Activated T-helper 17 cell treated with anti-CD3 and anti-CD28 coated beads, Interleukin-2, amount 50 U/mL, for 72 hours (primary cell): ENCODE measurements around the gene ASB2. TPM values are rescaled to one million over a fixed set of nuclear protein-coding genes. Genes with fewer than 3 reads are reported as not detected.

ENCODE experiments used
- ATAC-seq: fragments of 150-1000 bp; cut with Tn5 transposase; replicated peaks from 2 replicates; pipeline ENCODE4 v1.10.0; 2021; ENCODE audit warnings: mild to moderate bottlenecking, moderate library complexity
- H3K27ac Mint-ChIP-seq: one replicate; pipeline ENCODE4 v1.8.0; 2022; ENCODE audit warnings: mixed read lengths
- H3K27me3 Mint-ChIP-seq: one replicate; pipeline ENCODE4 v1.8.0; 2022; ENCODE audit warnings: mixed read lengths
- H3K36me3 Mint-ChIP-seq: one replicate; pipeline ENCODE4 v1.8.0; 2022; ENCODE audit warnings: low read depth, mild to moderate bottlenecking, mixed read lengths
- H3K4me1 Mint-ChIP-seq: one replicate; pipeline ENCODE4 v1.8.0; 2022; ENCODE audit warnings: mixed read lengths
- H3K4me3 Mint-ChIP-seq: one replicate; pipeline ENCODE4 v1.8.0; 2022; ENCODE audit warnings: mild to moderate bottlenecking, mixed read lengths
- H3K9me3 Mint-ChIP-seq: one replicate; pipeline ENCODE4 v1.8.0; 2022; ENCODE audit warnings: mixed read lengths
- total RNA-seq, 2 donors: library from RNA; stranded (reverse); gene quantifications; one replicate each; pipeline ENCODE4 v1.2.3, GENCODE V29; 2022

ASB2 gene
- total RNA-seq, 2 donors from 2014 or later: 48.5 to 68.7 TPM

DNA sequence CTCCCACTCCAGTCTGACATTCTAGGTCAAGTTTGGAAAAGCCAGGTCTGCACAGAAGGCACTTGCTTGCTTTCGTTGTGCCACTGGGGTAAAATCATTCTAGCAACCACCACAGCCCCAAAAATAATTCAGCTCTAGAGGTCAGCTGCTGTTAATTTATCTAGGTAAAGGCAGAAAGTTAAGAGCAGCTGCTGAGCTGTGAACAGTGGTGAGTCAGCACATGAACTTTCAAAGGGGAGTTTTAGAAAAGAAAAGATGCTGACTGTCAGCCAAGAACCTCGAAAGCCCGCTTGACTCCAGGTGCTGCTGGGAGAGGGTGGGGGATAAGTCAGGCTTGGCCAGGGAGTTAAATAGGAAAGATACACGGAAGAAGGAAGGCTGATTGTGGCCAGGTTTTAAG lies 33.4 kb upstream of the ASB2 start:
- H3K36me3 Mint-ChIP-seq: no peaks in the 10 kb centered on the region
- ATAC-seq: peak; percentile 43
- no peaks in the 10 kb centered on the region for H3K27me3 Mint-ChIP-seq
- peaks cover 34% of the 10 kb centered on the region for H3K4me1 Mint-ChIP-seq
- peak overlapping the region; percentile 53 for H3K27ac Mint-ChIP-seq
- H3K4me3 Mint-ChIP-seq: peak overlapping the region; percentile 53
- no peaks in the 10 kb centered on the region for H3K9me3 Mint-ChIP-seq

DNA sequence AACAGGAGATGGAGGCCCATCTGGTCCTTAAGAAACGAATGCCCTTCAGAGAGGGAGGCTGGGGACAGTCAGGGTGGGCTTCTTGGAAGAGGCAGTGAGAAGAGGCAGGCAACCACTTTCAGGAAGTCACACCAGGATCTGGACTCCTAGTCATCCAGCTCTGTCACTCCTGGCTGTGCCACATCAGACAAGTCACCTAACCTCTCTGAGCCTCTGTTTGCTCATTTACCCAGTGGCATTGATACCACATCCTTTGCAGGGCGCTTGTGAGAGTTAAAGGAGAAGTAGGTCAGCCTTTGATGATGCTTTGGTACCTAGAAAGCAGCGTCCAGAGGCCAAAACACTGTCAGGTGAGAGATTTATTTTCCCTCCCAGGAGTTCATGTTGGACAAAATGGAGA lies 31.9 kb upstream of the ASB2 start:
- no peaks in the 10 kb centered on the region for H3K27me3 Mint-ChIP-seq
- H3K4me3 Mint-ChIP-seq: peak overlapping the region; percentile 53
- H3K4me1 Mint-ChIP-seq: peaks cover 34% of the 10 kb centered on the region
- peak; percentile 97 for ATAC-seq
- no peaks in the 10 kb centered on the region for H3K9me3 Mint-ChIP-seq
- peak overlapping the region; percentile 65 for H3K27ac Mint-ChIP-seq
- H3K36me3 Mint-ChIP-seq: no peaks in the 10 kb centered on the region

DNA sequence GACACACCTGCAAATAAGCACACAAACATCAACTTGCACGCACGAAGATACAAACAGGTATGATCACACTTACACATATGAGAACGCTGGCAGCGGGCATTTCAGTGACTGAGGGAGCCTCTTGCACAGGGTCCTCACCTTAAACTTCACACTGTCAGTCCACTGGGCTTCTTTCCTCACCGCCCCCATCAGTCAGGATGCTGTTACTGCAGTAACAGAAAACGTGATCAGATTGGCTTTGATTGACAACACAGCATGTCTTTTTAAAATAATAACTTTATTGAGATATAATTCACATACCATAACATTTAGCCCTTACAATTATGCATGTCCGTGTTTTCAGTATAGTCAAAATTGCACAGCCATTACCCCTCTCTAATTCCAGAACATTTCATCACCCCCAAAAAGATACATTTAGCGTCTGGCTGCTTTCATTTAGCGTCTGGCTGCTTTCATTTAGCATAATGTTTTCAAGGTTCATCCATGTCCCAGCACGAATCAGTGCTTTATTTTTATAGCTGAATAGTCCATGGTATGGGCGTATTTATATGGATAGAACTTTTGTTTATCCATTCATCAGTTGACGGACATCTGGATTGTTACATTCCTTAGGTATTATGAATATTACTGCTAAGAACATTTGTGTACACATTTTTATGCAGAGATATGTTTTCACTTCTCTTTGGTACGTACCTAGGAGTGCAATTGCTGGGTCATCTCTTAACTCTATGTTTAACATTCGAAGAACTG lies 29.1 kb upstream of the ASB2 start:
- Mint-ChIP-seq H3K36me3 (no peaks in the 10 kb centered on the region), H3K27me3 (no peaks in the 10 kb centered on the region), H3K4me3 (no peak overlapping the region), H3K27ac (no peak overlapping the region), H3K4me1 (peaks cover 24% of the 10 kb centered on the region), H3K9me3 (no peaks in the 10 kb centered on the region)
- ATAC-seq: no peak

DNA sequence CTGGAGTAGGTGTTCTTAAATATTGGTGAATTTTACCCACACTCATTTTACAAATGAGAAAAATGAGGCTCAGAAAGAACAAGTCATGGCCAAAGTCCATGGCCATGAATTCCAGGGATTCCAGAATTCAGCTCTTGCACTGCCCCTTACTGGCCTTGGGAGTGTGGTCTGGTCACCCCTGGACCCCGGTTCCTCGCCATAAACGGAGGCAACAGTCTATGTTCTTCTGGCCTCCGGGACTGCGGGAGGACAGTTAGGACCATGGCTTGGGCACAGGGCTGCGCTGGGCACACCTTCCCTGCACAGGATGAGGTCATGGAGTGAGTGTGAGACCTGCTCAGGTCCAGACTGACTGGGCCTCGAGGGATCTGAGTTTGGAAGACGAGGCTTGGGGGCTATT lies 27.6 kb upstream of the ASB2 start:
- ATAC-seq: no peak
- no peak overlapping the region for H3K4me3 Mint-ChIP-seq
- no peaks in the 10 kb centered on the region for H3K9me3 Mint-ChIP-seq
- H3K27ac Mint-ChIP-seq: no peak overlapping the region
- no peaks in the 10 kb centered on the region for H3K36me3 Mint-ChIP-seq
- no peaks in the 10 kb centered on the region for H3K27me3 Mint-ChIP-seq
- H3K4me1 Mint-ChIP-seq: peaks cover 13% of the 10 kb centered on the region

DNA sequence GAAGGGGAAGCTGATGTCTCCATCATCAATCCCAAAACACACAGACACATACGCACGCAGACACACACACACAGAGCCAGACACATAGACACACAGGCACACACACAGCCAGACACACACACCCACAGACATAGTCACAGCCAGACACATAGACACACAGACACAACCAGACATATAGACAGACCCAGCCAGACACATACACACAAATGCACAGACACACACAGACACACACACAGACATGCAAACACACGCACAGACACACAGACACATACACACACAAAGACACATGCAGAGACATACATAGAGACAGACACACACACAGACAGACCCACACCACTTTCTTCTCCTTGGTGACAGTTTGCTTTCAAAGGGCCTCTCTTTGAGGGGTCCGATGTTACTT lies 27.0 kb upstream of the ASB2 start:
- no peak for ATAC-seq
- H3K27me3 Mint-ChIP-seq: no peaks in the 10 kb centered on the region
- H3K36me3 Mint-ChIP-seq: no peaks in the 10 kb centered on the region
- H3K4me1 Mint-ChIP-seq: peaks cover 9% of the 10 kb centered on the region
- H3K27ac Mint-ChIP-seq: no peak overlapping the region
- H3K4me3 Mint-ChIP-seq: no peak overlapping the region
- H3K9me3 Mint-ChIP-seq: no peaks in the 10 kb centered on the region

DNA sequence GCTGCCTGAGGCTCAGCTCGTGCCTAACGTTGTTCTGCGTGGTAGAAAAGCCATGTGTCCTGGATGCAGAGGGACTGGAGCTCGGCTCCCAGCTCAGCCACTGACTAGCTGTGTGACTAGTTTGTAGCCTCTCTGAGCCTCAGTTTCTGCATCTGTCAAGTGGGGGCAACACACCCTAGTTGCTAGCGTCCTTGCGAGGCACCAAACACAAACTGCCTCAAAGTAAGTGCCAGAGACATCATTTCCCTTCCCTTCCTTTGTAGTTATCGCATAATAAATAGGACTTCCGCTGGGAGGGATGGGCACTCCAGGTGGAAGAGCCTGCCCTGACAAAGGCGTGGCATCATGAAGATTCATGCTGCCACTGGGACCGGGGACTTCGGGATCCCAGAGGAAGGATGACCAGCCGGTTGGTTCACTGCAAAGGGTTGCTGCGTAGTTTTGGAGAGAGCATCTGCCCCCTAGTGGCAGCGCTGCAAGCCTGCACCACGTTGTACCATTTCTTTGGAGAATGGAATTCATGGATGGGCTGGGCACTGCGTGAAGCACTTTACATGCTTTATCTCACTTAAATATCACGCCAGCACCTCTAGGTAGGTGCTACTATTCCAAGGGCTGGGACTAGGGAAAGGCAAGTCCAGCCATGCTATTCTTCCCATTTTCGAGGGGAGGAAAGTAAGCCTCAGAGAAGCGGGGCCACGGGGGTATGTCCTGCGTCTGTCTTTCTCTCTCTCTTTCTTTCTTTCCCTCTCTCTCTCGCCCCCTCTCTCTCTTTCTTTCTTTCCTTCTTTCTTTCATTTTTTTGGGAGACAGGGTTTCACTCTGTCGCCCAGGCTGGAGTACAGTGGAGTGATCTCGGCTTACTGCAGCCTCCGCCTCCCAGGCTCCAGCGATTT lies 25.4 kb upstream of the ASB2 start:
- H3K27me3 Mint-ChIP-seq: no peaks in the 10 kb centered on the region
- H3K27ac Mint-ChIP-seq: peak overlapping the region; percentile 28
- no peaks in the 10 kb centered on the region for H3K4me1 Mint-ChIP-seq
- peak; percentile 81 for ATAC-seq
- no peaks in the 10 kb centered on the region for H3K36me3 Mint-ChIP-seq
- no peaks in the 10 kb centered on the region for H3K9me3 Mint-ChIP-seq
- peak overlapping the region; percentile 52 for H3K4me3 Mint-ChIP-seq

DNA sequence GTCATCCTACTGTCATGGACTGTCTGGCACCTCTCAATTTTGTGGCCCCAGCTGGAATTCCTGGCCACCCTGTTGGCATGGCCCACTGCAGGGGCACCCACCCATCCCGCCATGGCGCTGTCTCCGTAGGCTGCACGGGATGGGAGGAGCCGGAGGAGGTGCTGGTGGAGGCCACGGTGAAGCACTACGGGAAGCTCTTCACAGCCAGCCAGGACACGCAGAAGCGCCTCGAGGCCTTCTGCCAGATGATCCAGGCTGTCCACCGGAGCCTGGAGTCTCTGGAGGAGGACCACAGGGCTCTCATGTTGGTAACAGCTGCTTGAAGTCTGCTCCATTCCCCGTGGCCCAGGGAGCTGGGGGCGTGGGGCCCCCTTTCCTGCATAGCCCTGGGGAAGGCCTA lies 24.6 kb upstream of the ASB2 start:
- no peak overlapping the region for H3K27ac Mint-ChIP-seq
- H3K27me3 Mint-ChIP-seq: no peaks in the 10 kb centered on the region
- no peaks in the 10 kb centered on the region for H3K4me1 Mint-ChIP-seq
- ATAC-seq: no peak
- H3K4me3 Mint-ChIP-seq: no peak overlapping the region
- H3K9me3 Mint-ChIP-seq: no peaks in the 10 kb centered on the region
- H3K36me3 Mint-ChIP-seq: no peaks in the 10 kb centered on the region

DNA sequence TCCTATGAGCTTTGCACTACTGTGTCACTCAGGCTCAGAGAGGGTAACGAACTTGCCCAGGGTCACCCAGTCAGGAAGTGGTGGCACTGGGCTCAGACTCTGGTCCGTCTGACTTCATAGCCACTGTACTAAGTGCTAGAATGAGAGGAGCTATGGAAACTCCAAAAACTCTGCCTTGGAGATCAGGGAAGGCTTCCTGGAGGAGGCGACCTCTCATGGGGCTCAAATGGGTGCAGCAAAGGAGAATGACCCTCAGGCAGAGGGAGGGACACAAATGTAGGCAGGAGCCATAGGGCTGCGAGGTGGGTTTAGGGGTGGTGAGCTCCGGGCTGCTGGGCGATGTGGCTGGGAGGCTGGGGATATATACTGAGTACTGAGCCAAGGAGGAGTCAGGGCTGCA lies 23.9 kb upstream of the ASB2 start:
- Mint-ChIP-seq H3K4me1 (no peaks in the 10 kb centered on the region), H3K27me3 (no peaks in the 10 kb centered on the region), H3K4me3 (no peak overlapping the region), H3K9me3 (no peaks in the 10 kb centered on the region), H3K36me3 (no peaks in the 10 kb centered on the region), H3K27ac (no peak overlapping the region)
- no peak for ATAC-seq

DNA sequence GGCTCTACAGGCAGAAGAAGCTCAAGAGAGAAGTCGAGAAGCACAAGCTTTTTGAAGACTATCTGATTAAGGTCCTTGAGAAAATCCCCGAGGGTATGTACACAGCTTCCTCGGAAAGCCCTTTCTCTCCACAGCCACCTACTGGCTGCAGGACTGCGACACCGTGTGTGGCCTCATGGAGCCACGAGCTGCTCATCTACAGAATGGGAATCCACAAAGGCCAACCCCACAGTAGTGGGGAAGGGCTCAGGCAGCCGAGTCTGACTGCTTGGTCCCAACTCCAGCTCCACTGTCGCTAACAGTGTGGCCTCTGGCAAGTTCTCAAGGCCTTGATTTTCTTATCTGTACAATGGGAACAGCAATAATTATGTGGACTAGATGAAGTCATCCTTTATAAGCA lies 23.2 kb upstream of the ASB2 start:
- no peak overlapping the region for H3K4me3 Mint-ChIP-seq
- no peaks in the 10 kb centered on the region for H3K36me3 Mint-ChIP-seq
- H3K9me3 Mint-ChIP-seq: no peaks in the 10 kb centered on the region
- no peak overlapping the region for H3K27ac Mint-ChIP-seq
- H3K4me1 Mint-ChIP-seq: no peaks in the 10 kb centered on the region
- ATAC-seq: no peak
- no peaks in the 10 kb centered on the region for H3K27me3 Mint-ChIP-seq

DNA sequence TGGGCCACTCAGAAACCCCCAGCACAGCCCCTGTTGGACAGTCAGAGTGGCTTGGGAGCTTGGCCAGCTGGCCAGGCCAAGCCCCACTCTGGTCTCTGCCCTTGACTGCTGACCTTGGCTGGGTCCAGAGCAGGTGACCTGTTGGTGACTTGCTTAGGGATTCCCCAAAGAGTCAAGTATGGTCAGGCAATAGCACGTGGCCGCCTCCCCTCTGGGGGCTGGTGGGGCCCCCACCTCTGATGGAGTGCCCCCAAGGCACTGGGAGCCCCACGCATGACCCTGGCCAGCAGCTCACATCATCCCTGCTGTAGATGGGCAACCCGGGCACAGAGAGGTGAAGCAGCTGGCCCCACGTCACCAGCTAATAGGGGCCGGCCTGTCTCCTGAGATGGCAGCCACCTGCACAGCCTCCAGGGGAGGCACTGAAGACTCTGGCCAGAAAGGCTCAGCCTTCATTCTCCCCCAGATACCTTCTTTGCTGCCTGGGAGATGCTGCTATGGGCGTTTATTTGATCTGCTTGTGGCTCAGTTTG lies 22.6 kb upstream of the ASB2 start:
- Mint-ChIP-seq H3K4me1 (no peaks in the 10 kb centered on the region), H3K27me3 (no peaks in the 10 kb centered on the region), H3K4me3 (no peak overlapping the region), H3K27ac (no peak overlapping the region), H3K36me3 (no peaks in the 10 kb centered on the region), H3K9me3 (no peaks in the 10 kb centered on the region)
- no peak for ATAC-seq

DNA sequence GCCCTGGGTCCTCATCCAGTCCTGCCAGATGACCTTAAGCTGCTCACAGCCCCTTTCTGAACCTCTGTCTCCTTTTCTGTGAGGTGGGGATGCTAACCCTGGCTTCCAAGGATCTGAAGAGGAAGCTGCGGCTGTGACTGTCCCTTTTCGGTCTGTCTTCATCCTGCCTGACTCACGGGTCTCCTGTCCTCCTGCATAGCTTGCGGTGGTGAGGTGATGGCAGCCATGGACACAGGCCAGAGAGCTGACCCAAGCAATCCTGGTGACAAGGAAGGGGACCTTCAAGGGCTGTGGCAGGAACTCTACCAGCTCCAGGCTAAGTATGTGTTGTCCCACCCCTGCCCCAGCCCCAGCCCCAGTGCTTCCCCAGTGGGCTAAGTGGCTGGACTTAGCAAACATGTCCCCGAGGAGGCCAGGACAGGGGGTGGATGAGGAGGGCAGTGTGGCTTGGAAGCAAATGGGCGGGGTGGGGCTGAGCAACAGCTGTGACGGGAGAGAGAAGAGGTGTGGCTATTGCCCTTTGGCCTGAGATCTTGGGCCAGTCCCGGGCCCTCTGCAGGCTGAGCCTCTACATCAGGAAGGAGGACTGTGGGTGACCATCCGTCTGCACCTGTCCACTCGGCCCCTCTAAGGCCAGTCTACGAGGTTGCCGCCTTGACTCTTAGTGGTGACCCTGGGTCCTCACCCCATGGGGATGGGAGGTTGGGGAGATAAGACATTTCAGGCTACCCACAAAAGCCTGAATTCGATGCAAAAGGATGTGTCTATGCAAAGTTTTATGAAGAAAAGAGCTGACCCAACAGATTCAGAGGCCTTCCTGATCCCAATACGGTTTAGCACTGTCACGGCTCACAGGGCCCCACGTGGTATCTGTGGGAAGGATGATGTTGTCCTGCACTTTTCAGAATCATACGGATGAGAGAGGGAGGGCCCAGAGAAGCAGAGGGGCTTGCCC lies 21.8 kb upstream of the ASB2 start:
- no peaks in the 10 kb centered on the region for H3K4me1 Mint-ChIP-seq
- H3K9me3 Mint-ChIP-seq: no peaks in the 10 kb centered on the region
- H3K27me3 Mint-ChIP-seq: no peaks in the 10 kb centered on the region
- no peak overlapping the region for H3K27ac Mint-ChIP-seq
- no peaks in the 10 kb centered on the region for H3K36me3 Mint-ChIP-seq
- ATAC-seq: no peak
- no peak overlapping the region for H3K4me3 Mint-ChIP-seq

DNA sequence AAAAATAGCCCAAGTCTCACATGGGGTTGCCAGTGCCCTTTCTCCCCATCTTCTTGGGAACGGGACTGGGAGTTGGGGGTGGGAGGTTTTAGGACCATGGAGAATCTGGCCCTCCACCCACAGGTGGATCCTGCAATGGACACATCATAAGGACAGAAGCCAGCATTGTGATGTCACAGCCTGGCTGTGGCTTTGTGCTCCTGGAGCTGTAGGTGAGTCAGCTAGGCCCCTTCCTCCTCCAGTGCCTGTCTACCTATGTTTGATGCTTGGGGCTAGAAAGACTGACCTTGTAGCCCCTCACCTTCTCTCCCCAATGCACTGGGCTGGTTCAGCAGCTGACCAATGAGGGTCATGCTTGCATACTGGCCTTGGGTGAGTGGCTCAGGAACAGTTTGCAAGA lies 20.7 kb upstream of the ASB2 start, which contains the start of gene CCDC197:
Gene CCDC197 (plus strand): TSS at position 220 of the 400 bp plus-strand sequence. CDS start 831 bp downstream, outside the sequence.
- Mint-ChIP-seq H3K27ac (no peak within 1 kb of the TSS), H3K9me3 (no peaks in the 10 kb centered on the region), H3K36me3 (no peaks in the 10 kb centered on the region), H3K27me3 (no peaks in the 10 kb centered on the region), H3K4me3 (peak within 1 kb of the TSS; percentile 36), H3K4me1 (no peaks in the 10 kb centered on the region)
- peak; percentile 33 for ATAC-seq

DNA sequence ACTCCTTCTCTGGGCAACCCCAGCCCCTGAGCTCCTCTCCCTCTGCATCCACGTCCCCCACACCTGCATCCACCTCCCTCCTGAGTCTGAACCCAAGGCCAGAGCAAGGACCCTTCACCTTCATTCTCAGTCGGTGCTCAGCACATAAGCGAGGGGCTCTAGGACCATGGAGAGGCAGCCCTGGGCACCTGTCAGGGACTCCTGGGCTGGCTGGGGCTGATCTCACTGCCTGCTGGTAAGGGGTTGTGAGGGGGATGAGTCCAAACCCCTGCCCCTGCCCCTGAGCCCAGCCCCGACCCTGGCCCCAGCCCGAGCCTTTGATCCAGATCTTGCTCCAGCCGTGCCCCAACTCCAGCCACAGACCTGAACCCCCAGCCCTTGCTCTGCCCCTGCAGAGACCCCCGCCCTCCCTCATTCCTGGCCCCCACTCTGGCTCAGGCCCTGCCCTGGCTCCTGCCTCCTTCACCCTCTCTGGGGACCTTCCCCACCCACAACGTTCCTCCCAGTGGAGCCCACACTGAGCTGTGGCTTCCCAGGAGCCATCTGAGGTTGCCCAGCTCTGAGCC lies 19.8 kb upstream of the ASB2 start:
- Mint-ChIP-seq H3K27ac (peak overlapping the region; percentile 68), H3K36me3 (no peaks in the 10 kb centered on the region), H3K27me3 (no peaks in the 10 kb centered on the region), H3K9me3 (no peaks in the 10 kb centered on the region), H3K4me1 (no peaks in the 10 kb centered on the region), H3K4me3 (peak overlapping the region; percentile 36)
- ATAC-seq: no peak
